Peyer's patch (tissue), 4 donors: ENCODE data around the gene SAFB.

Experiments
- CTCF ChIP-seq, 6 experiments: fragments of 450-650 bp in 4 of 6; fragments of 200-600 bp in 2 of 6; sonication (generic) in 1 of 6; IDR thresholded peaks; one replicate each; pipeline ENCODE4 v1.5.1; 2017 to 2019; ENCODE audit warnings: antibody characterized with exemption in 6 of 6, mild to moderate bottlenecking in 3 of 6, moderate library complexity in 1 of 6
- POLR2A ChIP-seq, 2 donors: fragments of 450-650 bp; IDR thresholded peaks; one replicate each; pipeline ENCODE4 v1.5.1; 2017; ENCODE audit warnings: antibody characterized with exemption in 2 of 2, mild to moderate bottlenecking in 2 of 2, moderate library complexity in 2 of 2

- TF ChIP-seq CTCF (IDR thresholded peaks at IDR 0.05) (no peak), POLR2A (IDR thresholded peaks at IDR 0.05) (no peak)
Observed at GRCh38 chr19:5608291-5608690, 14.6 kb upstream of the SAFB start.
